ENCODE measurements around the gene PCGF3.

DNA sequence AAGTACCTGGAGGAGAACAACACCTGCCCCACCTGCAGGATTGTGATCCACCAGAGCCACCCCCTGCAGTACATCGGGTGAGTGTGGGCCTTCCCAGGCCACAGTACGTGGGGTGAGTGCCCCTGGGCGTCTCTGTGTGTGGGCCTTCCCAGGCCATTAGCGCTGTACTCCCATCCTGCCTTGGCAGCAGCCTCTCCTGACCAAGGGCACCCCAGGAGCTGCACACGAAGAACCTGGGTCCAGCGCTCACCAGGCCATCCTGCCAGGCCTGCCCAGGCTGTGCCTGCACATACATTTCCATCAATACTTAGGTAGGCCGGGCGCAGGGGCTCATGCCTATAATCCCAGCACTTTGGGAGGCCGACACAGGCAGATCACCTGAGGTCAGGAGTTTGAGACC lies 29.3 kb downstream of the PCGF3 start:
- TF ChIP-seq, protein P1, sequence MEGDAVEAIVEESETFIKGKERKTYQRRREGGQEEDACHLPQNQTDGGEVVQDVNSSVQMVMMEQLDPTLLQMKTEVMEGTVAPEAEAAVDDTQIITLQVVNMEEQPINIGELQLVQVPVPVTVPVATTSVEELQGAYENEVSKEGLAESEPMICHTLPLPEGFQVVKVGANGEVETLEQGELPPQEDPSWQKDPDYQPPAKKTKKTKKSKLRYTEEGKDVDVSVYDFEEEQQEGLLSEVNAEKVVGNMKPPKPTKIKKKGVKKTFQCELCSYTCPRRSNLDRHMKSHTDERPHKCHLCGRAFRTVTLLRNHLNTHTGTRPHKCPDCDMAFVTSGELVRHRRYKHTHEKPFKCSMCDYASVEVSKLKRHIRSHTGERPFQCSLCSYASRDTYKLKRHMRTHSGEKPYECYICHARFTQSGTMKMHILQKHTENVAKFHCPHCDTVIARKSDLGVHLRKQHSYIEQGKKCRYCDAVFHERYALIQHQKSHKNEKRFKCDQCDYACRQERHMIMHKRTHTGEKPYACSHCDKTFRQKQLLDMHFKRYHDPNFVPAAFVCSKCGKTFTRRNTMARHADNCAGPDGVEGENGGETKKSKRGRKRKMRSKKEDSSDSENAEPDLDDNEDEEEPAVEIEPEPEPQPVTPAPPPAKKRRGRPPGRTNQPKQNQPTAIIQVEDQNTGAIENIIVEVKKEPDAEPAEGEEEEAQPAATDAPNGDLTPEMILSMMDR (IDR thresholded peaks at IDR 0.05) = no peak
- TF ChIP-seq ZFX (IDR thresholded peaks at IDR 0.05; ENCODE audit: borderline replicate concordance) = no peak

Measured in 22Rv1 (cell line).